ENCODE measurements around the gene VWA3A.
A peak's percentile ranks its signal among the peaks of the same experiment; 100 is the strongest.
"Not testable (repeated sequence)": the region's sequence is repeated elsewhere in the genome, so short reads cannot be mapped to it uniquely, and the experiment has no call there.

VWA3A gene, protein sequence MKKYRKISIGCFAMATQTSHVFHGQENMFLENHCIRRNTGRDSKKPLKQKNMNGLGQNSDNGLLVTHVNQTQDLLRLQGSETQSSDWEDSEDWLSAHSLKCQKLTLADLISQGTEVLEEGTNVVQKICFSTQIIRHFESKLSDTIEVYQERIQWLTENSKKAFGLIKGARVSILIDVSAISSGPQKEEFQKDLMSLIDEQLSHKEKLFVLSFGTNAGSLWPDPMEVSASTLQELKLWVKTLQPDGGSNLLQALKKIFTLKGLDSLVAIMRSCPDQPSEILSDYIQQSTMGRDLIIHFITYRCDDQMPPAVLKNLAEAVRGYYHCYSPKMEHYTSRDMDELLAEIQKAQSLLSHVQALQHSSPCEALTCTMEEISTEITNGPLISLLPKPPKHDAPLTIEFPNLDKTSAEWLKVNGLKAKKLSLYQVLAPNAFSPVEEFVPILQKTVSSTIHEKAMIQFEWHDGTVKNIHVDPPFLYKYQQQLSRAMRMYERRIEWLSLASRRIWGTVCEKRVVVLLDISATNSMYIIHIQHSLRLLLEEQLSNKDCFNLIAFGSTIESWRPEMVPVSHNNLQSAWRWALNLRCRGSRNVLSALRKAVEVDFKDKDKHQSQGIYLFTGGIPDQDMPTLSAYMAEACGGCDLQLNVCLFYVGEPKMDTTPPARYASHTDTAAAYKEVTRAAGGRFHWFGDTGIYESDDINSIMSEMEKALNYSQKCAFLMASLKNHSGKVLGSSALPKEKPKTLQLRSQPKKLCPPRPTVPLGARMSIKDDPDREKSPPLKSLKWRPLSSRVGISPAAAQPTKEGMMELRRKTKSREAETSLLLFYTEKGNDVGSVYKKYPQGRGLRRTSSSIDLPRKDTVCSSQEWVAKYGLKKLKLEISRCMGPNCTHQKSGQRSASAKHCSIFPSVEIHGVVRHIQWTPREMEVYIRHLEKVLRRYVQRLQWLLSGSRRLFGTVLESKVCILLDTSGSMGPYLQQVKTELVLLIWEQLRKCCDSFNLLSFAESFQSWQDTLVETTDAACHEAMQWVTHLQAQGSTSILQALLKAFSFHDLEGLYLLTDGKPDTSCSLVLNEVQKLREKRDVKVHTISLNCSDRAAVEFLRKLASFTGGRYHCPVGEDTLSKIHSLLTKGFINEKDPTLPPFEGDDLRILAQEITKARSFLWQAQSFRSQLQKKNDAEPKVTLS

DNA sequence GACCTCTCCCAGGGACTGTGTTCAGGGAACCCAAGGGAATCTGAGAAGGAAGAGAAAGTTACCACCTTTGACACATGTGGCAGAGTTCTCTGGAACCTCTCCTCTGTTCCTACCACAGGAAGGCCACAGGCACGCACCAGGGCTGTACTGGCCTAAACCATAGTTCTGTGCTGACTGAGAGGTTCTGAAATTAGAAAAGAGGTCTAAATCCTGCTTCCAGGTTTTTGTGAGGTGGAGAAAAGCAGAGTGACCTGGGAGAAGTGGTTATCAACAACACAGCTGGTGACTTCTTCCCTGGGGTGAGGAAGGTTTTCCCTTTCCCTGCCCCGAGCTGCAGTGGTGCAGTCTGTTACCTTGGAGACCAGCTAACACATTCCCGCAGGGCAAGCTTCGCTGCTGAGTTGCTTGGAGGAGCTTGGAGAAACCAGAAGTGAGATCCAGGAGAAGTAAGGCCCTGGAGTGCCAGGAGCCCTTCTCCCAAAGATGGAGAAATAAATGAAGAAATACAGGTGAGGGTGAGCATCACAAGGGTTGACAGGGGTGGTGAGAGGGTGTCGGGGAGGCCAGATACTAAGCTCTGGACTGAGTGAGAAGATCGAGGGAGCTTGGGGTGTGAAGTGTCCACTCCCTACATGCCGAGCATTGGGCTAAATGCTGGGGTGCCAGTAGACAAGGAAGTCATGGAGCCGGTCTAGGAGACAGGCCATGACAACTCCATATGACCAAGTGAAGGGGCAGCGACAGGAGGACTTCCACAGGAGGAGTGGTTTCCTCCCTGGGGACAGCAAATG, at the start of gene VWA3A:
VWA3A (plus strand) TSS at position 399 of the 791 bp plus-strand sequence; CDS start at position 496, 97 bp downstream.
- no peak within 1 kb of the TSS for H3K27ac Mint-ChIP-seq
- peaks cover 18% of the 10 kb centered on the region for H3K27me3 Mint-ChIP-seq (ENCODE audit: low read depth)
- DNase-seq (ENCODE audit: low spot score) = no peak
- no peak within 1 kb of the TSS for H3K4me3 Mint-ChIP-seq
- no peaks in the 10 kb centered on the region for H3K9me3 Mint-ChIP-seq
- H3K4me1 Mint-ChIP-seq (ENCODE audit: low read depth) = no peaks in the 10 kb centered on the region
- no peaks in the 10 kb centered on the region for H3K36me3 Mint-ChIP-seq (ENCODE audit: low read depth)

DNA sequence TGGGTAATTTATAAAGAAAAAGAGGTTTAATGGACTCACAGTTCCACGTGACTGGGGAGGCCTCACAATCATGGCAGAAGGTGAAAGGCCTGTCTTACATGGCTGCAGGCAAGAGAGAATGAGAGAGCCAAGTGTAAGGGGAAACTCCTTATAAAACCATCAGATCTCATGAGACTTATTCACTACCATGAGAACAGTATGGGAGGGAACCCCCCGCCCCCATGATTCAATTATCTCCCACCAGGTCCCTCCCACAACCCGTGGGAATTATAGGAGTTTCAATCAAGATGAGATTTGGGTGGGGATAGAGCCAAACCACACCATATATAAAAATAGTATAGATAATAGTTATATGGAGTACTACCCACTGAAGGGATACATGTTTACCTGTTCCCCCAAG, 48.5 kb upstream of the VWA3A start:
- H3K9me3 Mint-ChIP-seq; H3K27me3 Mint-ChIP-seq (ENCODE audit: low read depth); H3K4me3 Mint-ChIP-seq; DNase-seq (ENCODE audit: low spot score); H3K4me1 Mint-ChIP-seq (ENCODE audit: low read depth); H3K27ac Mint-ChIP-seq; H3K36me3 Mint-ChIP-seq (ENCODE audit: low read depth): not testable (repeated sequence)

DNA sequence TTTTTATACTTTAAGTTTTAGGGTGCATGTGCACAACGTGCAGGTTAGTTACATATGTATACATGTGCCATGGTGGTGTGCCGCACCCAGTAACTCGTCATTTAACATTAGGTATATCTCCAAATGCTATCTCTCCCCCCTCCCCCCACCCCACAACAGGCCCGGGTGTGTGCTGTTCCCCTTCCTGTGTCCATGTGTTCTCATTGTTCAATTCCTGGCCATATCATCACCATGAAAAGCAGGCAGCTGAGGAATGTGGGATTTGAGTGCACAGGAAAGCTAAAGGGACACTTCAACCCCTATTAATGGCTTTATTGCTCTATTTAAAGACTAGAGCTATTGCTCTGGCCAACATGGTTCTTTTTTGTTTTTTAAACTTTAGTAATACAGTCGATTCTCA, 46.5 kb upstream of the VWA3A start:
- DNase-seq (ENCODE audit: low spot score); H3K36me3 Mint-ChIP-seq (ENCODE audit: low read depth); H3K27ac Mint-ChIP-seq; H3K27me3 Mint-ChIP-seq (ENCODE audit: low read depth); H3K4me3 Mint-ChIP-seq; H3K9me3 Mint-ChIP-seq; H3K4me1 Mint-ChIP-seq (ENCODE audit: low read depth): not testable (repeated sequence)

DNA sequence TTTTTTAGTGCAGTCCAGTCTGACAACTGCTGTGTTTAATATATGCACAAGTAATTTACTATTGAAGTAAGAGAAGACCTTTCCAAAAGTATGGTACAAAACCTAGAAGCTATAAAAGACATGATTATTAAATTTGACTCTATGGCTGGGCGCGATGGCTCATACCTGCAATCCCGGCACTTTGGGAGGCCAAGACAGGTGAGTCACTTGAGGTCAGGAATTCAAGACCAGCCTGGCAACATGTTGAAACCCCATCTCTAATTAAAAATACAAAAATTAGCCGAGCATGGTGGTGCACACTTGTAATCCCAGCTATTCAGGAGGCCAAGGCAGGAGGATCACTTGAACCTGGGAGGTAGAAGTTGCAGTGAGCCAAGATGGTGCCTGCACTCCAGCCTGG, 41.4 kb upstream of the VWA3A start:
- H3K36me3 Mint-ChIP-seq (ENCODE audit: low read depth) = no peaks in the 10 kb centered on the region
- no peaks in the 10 kb centered on the region for H3K27me3 Mint-ChIP-seq (ENCODE audit: low read depth)
- no peak overlapping the region for H3K4me3 Mint-ChIP-seq
- no peak overlapping the region for H3K27ac Mint-ChIP-seq
- no peak for DNase-seq (ENCODE audit: low spot score)
- no peaks in the 10 kb centered on the region for H3K9me3 Mint-ChIP-seq
- H3K4me1 Mint-ChIP-seq (ENCODE audit: low read depth) = peaks cover 16% of the 10 kb centered on the region

DNA sequence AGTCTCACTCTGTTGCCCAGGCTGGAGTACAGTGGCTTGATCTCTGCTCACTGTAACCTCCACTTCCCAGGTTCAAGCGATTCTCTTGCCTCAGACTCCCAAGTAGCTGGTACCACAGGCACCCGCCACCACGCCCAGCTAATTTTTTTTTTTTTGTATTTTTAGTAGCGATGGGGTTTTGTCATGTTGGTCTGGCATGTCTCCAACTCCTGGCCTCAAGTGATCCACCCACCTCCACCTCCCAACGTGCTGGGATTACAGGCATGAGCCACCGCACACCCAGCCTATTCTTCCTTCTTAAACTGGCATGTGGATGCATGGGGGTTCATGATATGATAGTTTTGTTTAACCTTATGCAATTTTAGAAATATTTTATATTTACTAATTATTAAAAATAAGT, 39.4 kb upstream of the VWA3A start:
- no peak for DNase-seq (ENCODE audit: low spot score)
- Mint-ChIP-seq H3K27ac (no peak overlapping the region), H3K4me3 (no peak overlapping the region), H3K9me3 (no peaks in the 10 kb centered on the region), H3K27me3 (ENCODE audit: low read depth) (no peaks in the 10 kb centered on the region), H3K36me3 (ENCODE audit: low read depth) (peaks cover 8% of the 10 kb centered on the region), H3K4me1 (ENCODE audit: low read depth) (peaks cover 17% of the 10 kb centered on the region)

DNA sequence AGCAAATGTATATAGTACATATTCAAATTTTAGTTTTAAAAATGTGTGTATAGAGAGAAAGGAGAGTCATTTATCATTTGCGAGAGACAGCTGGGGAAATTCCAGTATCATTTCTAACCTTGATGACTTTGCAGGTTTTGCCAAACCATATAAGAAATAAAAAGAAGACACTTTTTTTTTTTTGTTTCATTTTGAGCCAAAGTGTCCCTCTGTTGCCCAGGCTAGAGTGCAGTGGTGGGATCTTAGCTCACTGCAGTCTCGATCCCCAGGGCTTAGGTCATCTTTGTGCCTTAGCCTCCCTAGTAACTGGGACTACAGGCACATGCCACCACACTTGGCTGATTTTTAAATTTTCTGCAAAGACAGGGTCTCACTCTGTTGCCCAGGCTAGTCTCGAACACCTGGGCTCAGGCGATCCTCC, 38.4 kb upstream of the VWA3A start:
- DNase-seq (ENCODE audit: low spot score) = no peak
- H3K27me3 Mint-ChIP-seq (ENCODE audit: low read depth) = no peaks in the 10 kb centered on the region
- H3K4me3 Mint-ChIP-seq = no peak overlapping the region
- peaks cover 10% of the 10 kb centered on the region for H3K36me3 Mint-ChIP-seq (ENCODE audit: low read depth)
- H3K4me1 Mint-ChIP-seq (ENCODE audit: low read depth) = peaks cover 17% of the 10 kb centered on the region
- H3K9me3 Mint-ChIP-seq = no peaks in the 10 kb centered on the region
- H3K27ac Mint-ChIP-seq = no peak overlapping the region

DNA sequence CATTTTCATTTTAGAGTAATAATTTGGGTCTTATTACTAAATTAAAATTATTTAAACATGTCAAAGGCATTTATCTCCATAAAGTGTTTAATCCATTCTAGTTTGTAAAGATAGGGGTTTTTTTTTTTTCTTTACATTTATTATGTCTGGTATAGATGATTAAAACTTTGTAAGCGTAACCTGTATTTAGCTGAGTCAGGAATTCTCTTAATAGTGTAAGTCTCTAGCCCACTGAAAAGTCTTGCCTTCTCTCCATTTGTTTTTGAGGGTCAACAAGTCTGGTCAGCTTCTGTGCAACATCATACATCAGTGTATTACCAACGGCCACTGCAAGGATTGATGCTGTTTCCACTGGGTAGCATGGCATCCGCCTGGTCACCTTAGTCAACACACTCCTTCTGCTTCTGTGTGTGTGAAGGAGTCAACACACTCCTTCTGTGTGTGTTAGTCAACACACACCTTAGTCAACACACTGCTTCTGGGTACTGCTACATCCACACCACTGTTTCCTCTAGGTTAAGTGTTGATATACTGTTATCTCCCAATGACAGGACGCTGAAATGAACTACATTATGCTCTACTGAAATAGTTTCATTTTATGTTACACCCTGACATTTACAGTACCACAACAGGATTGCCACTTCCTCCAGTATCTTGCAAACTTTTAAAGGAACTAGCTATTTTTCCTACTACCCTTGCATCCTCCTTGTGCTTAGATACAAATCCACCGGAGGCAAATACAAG, 37.3 kb upstream of the VWA3A start:
- peaks cover 17% of the 10 kb centered on the region for H3K4me1 Mint-ChIP-seq (ENCODE audit: low read depth)
- peak overlapping the region; percentile 51 for H3K4me3 Mint-ChIP-seq
- no peaks in the 10 kb centered on the region for H3K27me3 Mint-ChIP-seq (ENCODE audit: low read depth)
- peaks cover 10% of the 10 kb centered on the region for H3K36me3 Mint-ChIP-seq (ENCODE audit: low read depth)
- DNase-seq (ENCODE audit: low spot score) = no peak
- no peaks in the 10 kb centered on the region for H3K9me3 Mint-ChIP-seq
- H3K27ac Mint-ChIP-seq = peak overlapping the region; percentile 62

DNA sequence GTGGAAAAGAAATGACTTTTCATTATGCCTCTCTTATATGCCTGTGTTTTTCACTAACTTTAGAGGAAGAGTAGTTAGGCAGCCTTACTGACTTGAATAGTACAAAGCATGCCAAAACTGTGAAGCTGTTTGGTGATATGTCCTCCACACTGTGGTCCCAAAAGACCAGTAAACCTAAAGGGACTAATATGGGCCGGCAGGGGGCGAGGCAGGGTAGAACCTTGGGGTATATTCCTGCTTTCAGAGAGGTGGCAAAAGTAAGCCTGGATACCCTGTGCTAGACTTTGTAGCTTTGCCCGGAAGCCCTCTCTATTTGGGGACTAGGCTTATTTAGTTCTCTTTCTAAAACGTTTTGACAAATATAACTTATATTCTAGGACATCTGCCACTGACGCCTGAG, 36.5 kb upstream of the VWA3A start:
- Mint-ChIP-seq H3K4me1 (ENCODE audit: low read depth) (peaks cover 17% of the 10 kb centered on the region), H3K27ac (peak overlapping the region; percentile 15), H3K4me3 (no peak overlapping the region), H3K9me3 (no peaks in the 10 kb centered on the region), H3K27me3 (ENCODE audit: low read depth) (no peaks in the 10 kb centered on the region), H3K36me3 (ENCODE audit: low read depth) (peaks cover 10% of the 10 kb centered on the region)
- no peak for DNase-seq (ENCODE audit: low spot score)

DNA sequence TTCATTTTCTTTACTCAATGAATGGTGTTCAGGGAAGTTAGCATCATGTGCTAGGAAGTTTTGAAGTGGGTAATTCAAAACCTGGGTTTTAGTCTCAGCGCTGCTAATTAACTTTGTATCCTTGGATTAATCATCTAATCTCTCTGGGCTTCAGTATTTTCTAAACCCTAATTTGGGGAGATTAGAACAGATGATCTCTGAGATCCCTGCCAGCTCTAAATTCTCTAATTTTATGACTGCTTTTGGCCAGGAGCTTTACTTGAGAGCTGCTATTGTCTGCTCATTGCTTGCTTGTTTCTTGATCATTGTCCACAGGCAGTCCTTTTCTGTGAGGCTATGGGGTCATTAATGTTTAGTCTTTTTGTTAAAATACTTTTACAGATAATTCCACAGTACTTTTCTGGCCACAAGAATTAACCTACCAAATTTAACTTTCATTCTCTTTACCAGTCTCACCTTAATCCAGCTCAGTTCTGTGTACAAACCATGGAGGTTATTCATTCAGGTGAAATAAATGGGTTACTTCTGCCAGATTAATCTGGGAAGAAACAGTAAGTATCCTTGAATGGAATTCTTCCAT, 28.4 kb upstream of the VWA3A start:
- Mint-ChIP-seq H3K27ac (no peak overlapping the region), H3K27me3 (ENCODE audit: low read depth) (no peaks in the 10 kb centered on the region), H3K4me1 (ENCODE audit: low read depth) (no peaks in the 10 kb centered on the region), H3K36me3 (ENCODE audit: low read depth) (peaks cover 3% of the 10 kb centered on the region), H3K4me3 (no peak overlapping the region), H3K9me3 (peaks cover 5% of the 10 kb centered on the region)
- DNase-seq (ENCODE audit: low spot score) = no peak

DNA sequence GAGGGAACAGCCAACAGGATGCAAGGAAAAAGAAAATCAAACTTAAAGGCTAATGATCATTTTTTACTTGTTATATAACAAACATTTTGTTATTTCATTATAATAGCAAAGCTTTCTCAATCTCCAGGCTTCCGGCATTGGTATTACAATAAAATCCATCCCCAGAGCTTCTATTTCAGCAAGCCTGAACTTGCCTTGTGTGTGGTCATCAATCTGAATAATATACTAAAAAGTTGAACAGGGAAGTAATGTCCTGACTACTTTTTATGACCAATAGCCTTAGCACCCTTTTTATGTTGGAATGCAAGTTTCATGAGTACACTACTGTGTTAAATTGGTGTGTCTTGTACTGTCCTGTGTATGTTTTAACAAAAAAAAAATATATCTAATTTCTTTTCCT, 27.1 kb upstream of the VWA3A start:
- Mint-ChIP-seq H3K27me3 (ENCODE audit: low read depth) (no peaks in the 10 kb centered on the region), H3K36me3 (ENCODE audit: low read depth) (peaks cover 3% of the 10 kb centered on the region), H3K9me3 (peaks cover 5% of the 10 kb centered on the region), H3K27ac (no peak overlapping the region), H3K4me3 (no peak overlapping the region), H3K4me1 (ENCODE audit: low read depth) (no peaks in the 10 kb centered on the region)
- no peak for DNase-seq (ENCODE audit: low spot score)

DNA sequence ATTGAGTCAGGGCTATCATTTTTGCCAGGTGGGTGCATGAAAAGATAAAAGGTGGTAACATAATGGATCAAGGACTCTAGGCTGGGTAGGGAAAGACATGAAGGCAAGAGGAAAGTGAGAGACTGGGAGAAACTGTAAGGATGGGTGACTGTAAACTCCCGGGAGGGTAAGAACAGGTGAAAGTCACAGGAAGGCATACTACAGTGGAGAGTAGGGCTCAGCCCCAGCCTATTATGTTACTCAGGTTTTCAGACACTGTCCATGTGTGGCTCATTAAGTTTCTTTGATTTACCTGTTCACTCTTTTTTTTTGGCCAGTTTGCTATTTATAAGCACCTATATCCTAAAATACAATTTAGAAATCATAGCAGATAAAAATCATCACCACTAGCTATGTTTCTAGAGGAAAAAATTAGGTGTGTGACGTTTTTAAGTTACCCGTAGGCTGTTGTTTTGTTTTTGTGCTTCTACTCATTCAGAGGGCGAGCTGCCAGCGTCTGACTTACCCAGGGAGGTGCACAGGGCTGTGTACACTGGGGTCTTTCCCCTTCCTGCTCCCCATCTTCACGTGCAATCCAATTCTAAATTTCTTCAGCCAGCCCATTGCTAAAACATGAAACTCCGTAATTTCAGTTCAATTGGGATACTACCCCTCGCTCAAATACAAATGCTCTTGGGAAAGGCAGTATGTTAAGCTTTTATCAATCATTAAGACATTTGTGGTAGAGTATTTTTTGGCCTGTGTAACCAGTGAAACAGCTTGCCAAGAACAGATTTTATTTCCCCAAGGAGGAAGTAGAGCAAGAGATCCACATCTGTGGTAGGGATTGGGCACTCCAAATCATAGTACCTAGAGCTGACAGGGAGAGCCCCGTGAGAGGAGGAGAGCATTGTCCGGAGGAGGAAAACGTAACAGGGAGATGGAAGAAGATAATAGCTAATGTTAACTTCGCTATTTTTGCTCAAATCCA, 21.7 kb upstream of the VWA3A start:
- Mint-ChIP-seq H3K9me3 (peaks cover 5% of the 10 kb centered on the region), H3K4me1 (ENCODE audit: low read depth) (no peaks in the 10 kb centered on the region), H3K4me3 (no peak overlapping the region), H3K27me3 (ENCODE audit: low read depth) (no peaks in the 10 kb centered on the region), H3K36me3 (ENCODE audit: low read depth) (peaks cover 3% of the 10 kb centered on the region), H3K27ac (no peak overlapping the region)
- DNase-seq (ENCODE audit: low spot score) = no peak

All from T-helper 2 cell treated with Interferon-gamma antibody and Interleukin-4, amounts not matched to agents 5 μg/mL and 100 μg/mL, for 36 hours (primary cell).